Effector memory CD8-positive, alpha-beta T cell (primary cell): Measurements from ENCODE around the gene TMEM121B.
"Not testable (repeated sequence)": the region's sequence is repeated elsewhere in the genome, so short reads cannot be mapped to it uniquely, and the experiment has no call there.

Source experiments
- ATAC-seq: fragments of 150-1000 bp; cut with Tn5 transposase; replicated peaks from 2 replicates; pipeline ENCODE4 v1.10.0; 2021; ENCODE audit warnings: mild to moderate bottlenecking, moderate library complexity
- DNase-seq, 3 experiments: peaks; one replicate each; pipeline ENCODE4 v3.0.0; 2021
- H3K27ac Mint-ChIP-seq, 2 donors: one replicate each; pipeline ENCODE4 v1.8.0; 2022; ENCODE audit warnings: mild to moderate bottlenecking in 2 of 2, mixed read lengths in 2 of 2, moderate library complexity in 2 of 2
- H3K27me3 Mint-ChIP-seq, 2 donors: one replicate each; pipeline ENCODE4 v1.8.0; 2022; ENCODE audit warnings: mixed read lengths in 2 of 2
- H3K36me3 Mint-ChIP-seq: one replicate; pipeline ENCODE4 v1.8.0; 2022; ENCODE audit warnings: mild to moderate bottlenecking, moderate library complexity, mixed read lengths; ENCODE audit not compliant: insufficient read depth
- H3K4me1 Mint-ChIP-seq, 2 donors: one replicate each; pipeline ENCODE4 v1.8.0; 2022; ENCODE audit warnings: low read depth in 2 of 2, mixed read lengths in 2 of 2
- H3K4me3 Mint-ChIP-seq, 2 donors: one replicate each; pipeline ENCODE4 v1.8.0; 2022; ENCODE audit warnings: mild to moderate bottlenecking in 2 of 2, mixed read lengths in 2 of 2, moderate library complexity in 2 of 2
- H3K9me3 Mint-ChIP-seq, 2 donors: one replicate each; pipeline ENCODE4 v1.8.0; 2022; ENCODE audit warnings: mixed read lengths in 2 of 2

The TMEM121B gene

GRCh38 chr22:17149076-17149815, 28.1 kb upstream of the TMEM121B start:
- DNase-seq (no peak), ATAC-seq (no peak)
- Mint-ChIP-seq H3K27me3 (no peaks in the 10 kb centered on the region), H3K36me3 (peaks cover 7% of the 10 kb centered on the region), H3K9me3 (no peaks in the 10 kb centered on the region), H3K27ac (no peak overlapping the region), H3K4me1 (peaks cover 4 to 10% of the 10 kb centered on the region in 2 donors), H3K4me3 (no peak overlapping the region)

- Mint-ChIP-seq H3K36me3 (peaks cover 13% of the 10 kb centered on the region), H3K4me3 (peak overlapping the region in 1 of 2 donors; percentile 35), H3K27ac (peak overlapping the region in 1 of 2 donors; percentile 42)
- not testable (repeated sequence) for DNase-seq, H3K4me1 Mint-ChIP-seq, H3K9me3 Mint-ChIP-seq, ATAC-seq, H3K27me3 Mint-ChIP-seq
Observed at GRCh38 chr22:17147458-17147857, 26.3 kb upstream of the TMEM121B start.

GRCh38 chr22:17145021-17145680, 24.0 kb upstream of the TMEM121B start:
- no peaks in the 10 kb centered on the region for H3K27me3 Mint-ChIP-seq
- H3K9me3 Mint-ChIP-seq, result no peaks in the 10 kb centered on the region
- no peak overlapping the region for H3K27ac Mint-ChIP-seq
- H3K36me3 Mint-ChIP-seq, result peaks cover 20% of the 10 kb centered on the region
- no peak overlapping the region for H3K4me3 Mint-ChIP-seq
- no peak for DNase-seq
- H3K4me1 Mint-ChIP-seq, result peaks cover 2 to 5% of the 10 kb centered on the region in 2 donors
- no peak for ATAC-seq

- peaks cover 23% of the 10 kb centered on the region for H3K36me3 Mint-ChIP-seq
- ATAC-seq, result no peak
- no peaks in the 10 kb centered on the region for H3K9me3 Mint-ChIP-seq
- H3K4me3 Mint-ChIP-seq, result no peak overlapping the region
- H3K4me1 Mint-ChIP-seq, result peaks cover 2 to 5% of the 10 kb centered on the region in 2 donors
- DNase-seq, result no peak
- no peaks in the 10 kb centered on the region for H3K27me3 Mint-ChIP-seq
- no peak overlapping the region for H3K27ac Mint-ChIP-seq
Observed at GRCh38 chr22:17143826-17144225, 22.7 kb upstream of the TMEM121B start.

- ATAC-seq, result no peak
- Mint-ChIP-seq H3K4me1 (peaks cover 2 to 5% of the 10 kb centered on the region in 2 donors), H3K4me3 (no peak overlapping the region), H3K27ac (no peak overlapping the region), H3K9me3 (no peaks in the 10 kb centered on the region), H3K27me3 (no peaks in the 10 kb centered on the region), H3K36me3 (peaks cover 24% of the 10 kb centered on the region)
- no peak for DNase-seq
Observed at GRCh38 chr22:17143101-17143500, 21.9 kb upstream of the TMEM121B start.

- Mint-ChIP-seq H3K36me3 (peaks cover 26% of the 10 kb centered on the region), H3K4me1 (peaks cover 0 to 2% of the 10 kb centered on the region in 2 donors), H3K4me3 (no peak overlapping the region), H3K27ac (no peak overlapping the region), H3K9me3 (no peaks in the 10 kb centered on the region), H3K27me3 (no peaks in the 10 kb centered on the region)
- no peak for ATAC-seq
- no peak for DNase-seq
Observed at GRCh38 chr22:17140826-17141766, 19.9 kb upstream of the TMEM121B start.

- Mint-ChIP-seq H3K27ac (no peak overlapping the region), H3K4me3 (no peak overlapping the region)
- no peak for ATAC-seq
Observed at GRCh38 chr22:17140022-17140421, 18.9 kb upstream of the TMEM121B start.

GRCh38 chr22:17138513-17138912, 17.4 kb upstream of the TMEM121B start:
- no peaks in the 10 kb centered on the region for H3K27me3 Mint-ChIP-seq
- H3K4me3 Mint-ChIP-seq, result no peak overlapping the region
- ATAC-seq (no peak), DNase-seq (no peak)
- no peak overlapping the region for H3K27ac Mint-ChIP-seq
- no peaks in the 10 kb centered on the region for H3K9me3 Mint-ChIP-seq
- peaks cover 20% of the 10 kb centered on the region for H3K36me3 Mint-ChIP-seq
- H3K4me1 Mint-ChIP-seq, result peaks cover 2 to 3% of the 10 kb centered on the region in 2 donors

More at GRCh38 chr22:17140022-17140421, 18.9 kb upstream of the TMEM121B start:
- Mint-ChIP-seq H3K4me1 (peaks cover under 1 to 2% of the 10 kb centered on the region in 2 donors), H3K27me3 (no peaks in the 10 kb centered on the region), H3K9me3 (no peaks in the 10 kb centered on the region), H3K36me3 (peaks cover 26% of the 10 kb centered on the region)
- DNase-seq, result no peak

- peaks cover 2 to 3% of the 10 kb centered on the region in 2 donors for H3K4me1 Mint-ChIP-seq
- H3K36me3 Mint-ChIP-seq, result peaks cover 18% of the 10 kb centered on the region
- ATAC-seq (no peak), DNase-seq (no peak)
- H3K9me3 Mint-ChIP-seq, result no peaks in the 10 kb centered on the region
- no peak overlapping the region for H3K4me3 Mint-ChIP-seq
- H3K27me3 Mint-ChIP-seq, result no peaks in the 10 kb centered on the region
- no peak overlapping the region for H3K27ac Mint-ChIP-seq
Observed at GRCh38 chr22:17137861-17138425, 16.8 kb upstream of the TMEM121B start.

- Mint-ChIP-seq H3K9me3 (no peaks in the 10 kb centered on the region), H3K27ac (peak overlapping the region in 1 of 2 donors; percentile 62), H3K4me3 (no peak overlapping the region), H3K4me1 (peaks cover 0 to 3% of the 10 kb centered on the region in 2 donors), H3K36me3 (peaks cover 18% of the 10 kb centered on the region), H3K27me3 (no peaks in the 10 kb centered on the region)
- ATAC-seq (no peak), DNase-seq (no peak)
Observed at GRCh38 chr22:17137170-17137569, 16.0 kb upstream of the TMEM121B start.

GRCh38 chr22:17135153-17135760, 14.1 kb upstream of the TMEM121B start:
- no peaks in the 10 kb centered on the region for H3K27me3 Mint-ChIP-seq
- ATAC-seq, result no peak
- H3K4me3 Mint-ChIP-seq, result no peak overlapping the region
- peak overlapping the region in 1 of 2 donors; percentile 41 for H3K27ac Mint-ChIP-seq
- peaks cover 0 to 3% of the 10 kb centered on the region in 2 donors for H3K4me1 Mint-ChIP-seq
- no peak for DNase-seq
- peaks cover 11% of the 10 kb centered on the region for H3K36me3 Mint-ChIP-seq
- no peaks in the 10 kb centered on the region for H3K9me3 Mint-ChIP-seq

GRCh38 chr22:17133137-17133536, 12.0 kb upstream of the TMEM121B start:
- Mint-ChIP-seq H3K36me3 (peaks cover 6% of the 10 kb centered on the region), H3K27me3 (no peaks in the 10 kb centered on the region), H3K9me3 (no peaks in the 10 kb centered on the region), H3K4me3 (no peak overlapping the region), H3K27ac (no peak overlapping the region), H3K4me1 (peaks cover 0 to 3% of the 10 kb centered on the region in 2 donors)
- DNase-seq, result no peak
- ATAC-seq, result no peak

- no peaks in the 10 kb centered on the region for H3K9me3 Mint-ChIP-seq
- H3K4me1 Mint-ChIP-seq, result peaks cover 0 to 3% of the 10 kb centered on the region in 2 donors
- ATAC-seq, result no peak
- peaks cover 3% of the 10 kb centered on the region for H3K36me3 Mint-ChIP-seq
- no peak overlapping the region for H3K4me3 Mint-ChIP-seq
- H3K27ac Mint-ChIP-seq, result no peak overlapping the region
- H3K27me3 Mint-ChIP-seq, result no peaks in the 10 kb centered on the region
- no peak for DNase-seq
Observed at GRCh38 chr22:17132112-17132511, 11.0 kb upstream of the TMEM121B start.
